H1 (cell line): ENCODE data around the gene CHRNA1. TPM values are rescaled to one million over a fixed set of nuclear protein-coding genes. Genes with fewer than 3 reads are reported as not detected.

ENCODE experiments used
- CTCF ChIA-PET: fragments of 300-600 bp; sonication (Branson Sonifier 250); formaldehyde crosslinking; loops from one replicate; lab custom pipeline; 2021; ENCODE audit not compliant: partially characterized antibody; lab: Charles Lee
- POLR2A ChIA-PET: fragments of 300-600 bp; sonication (Branson Sonifier 250); formaldehyde crosslinking; loops from one replicate; lab custom pipeline; 2021; ENCODE audit warnings: inconsistent platforms; ENCODE audit not compliant: partially characterized antibody; lab: Charles Lee
- DNase-seq, 2 experiments: peaks; one replicate each; pipeline versions ENCODE4 v3.0.0 to v3.0.0-alpha.2; 2010 to 2022; ENCODE audit warnings: low spot score in 2 of 2, low read depth in 1 of 2, mixed read lengths in 1 of 2
- FAIRE-seq: peaks from 2 replicates; lab custom pipeline; 2011; peaks lifted over from hg19 to GRCh38; lab: Jason Lieb, UNC
- H2AFZ ChIP-seq: 2 replicates; pipeline ENCODE4 v1.8.1; 2012; ENCODE audit warnings: low read length, inconsistent platforms
- H2AK5ac ChIP-seq: 2 replicates; pipeline ENCODE4 v1.6.1; 2013; ENCODE audit warnings: low read depth, low read length
- H2BK120ac ChIP-seq: replicated peaks from 2 replicates; pipeline ENCODE3; 2013; ENCODE audit warnings: low read depth, low read length, inconsistent platforms
- H2BK12ac ChIP-seq: 2 replicates; pipeline ENCODE4 v1.6.1; 2013; ENCODE audit warnings: low read depth, low read length
- H2BK15ac ChIP-seq: 2 replicates; pipeline ENCODE4 v1.6.1; 2013; ENCODE audit warnings: low read length
- H2BK20ac ChIP-seq: 2 replicates; pipeline ENCODE4 v1.6.1; 2013; ENCODE audit warnings: low read length
- H2BK5ac ChIP-seq: 2 replicates; pipeline ENCODE4 v1.6.1; 2013; ENCODE audit warnings: low read depth, low read length
- H3K14ac ChIP-seq: 2 replicates; pipeline ENCODE4 v1.6.1; 2013; ENCODE audit warnings: inconsistent platforms; ENCODE audit not compliant: insufficient read length
- H3K18ac ChIP-seq: 2 replicates; pipeline ENCODE4 v1.6.1; 2013; ENCODE audit warnings: low read length; ENCODE audit errors: extremely low read depth
- H3K23ac ChIP-seq: 2 replicates; pipeline ENCODE4 v1.6.1; 2013; ENCODE audit warnings: inconsistent platforms; ENCODE audit not compliant: insufficient read length
- H3K23me2 ChIP-seq: 2 replicates; pipeline ENCODE4 v1.6.1; 2013; ENCODE audit warnings: low read depth, low read length
- H3K27ac ChIP-seq: 2 replicates; pipeline ENCODE4 v1.6.1; 2011; ENCODE audit warnings: low read depth, low read length, inconsistent platforms
- H3K27me3 ChIP-seq, 4 experiments: replicated peaks in 1 of 4; 1 replicate in 1 of 4; 2 replicates in 3 of 4; pipeline versions ENCODE4 v1.6.1 to v1.8.1; 2011 to 2013; ENCODE audit warnings: low read length in 3 of 4, mild to moderate bottlenecking in 3 of 4, inconsistent platforms in 2 of 4, mixed read lengths in 2 of 4, moderate library complexity in 1 of 4; ENCODE audit not compliant: control insufficient read depth in 3 of 4, insufficient read depth in 3 of 4; ENCODE audit errors: extremely low read depth in 1 of 4
- H3K36me3 ChIP-seq, 4 experiments: 2 replicates each; pipeline versions ENCODE4 v1.6.1 to v1.8.1; 2011 to 2013; ENCODE audit warnings: mild to moderate bottlenecking in 4 of 4, low read length in 3 of 4, moderate library complexity in 2 of 4, control low read depth in 1 of 4, inconsistent platforms in 1 of 4; ENCODE audit not compliant: insufficient read depth in 4 of 4, control insufficient read depth in 2 of 4
- H3K4ac ChIP-seq: replicated peaks from 2 replicates; pipeline ENCODE3; 2013; ENCODE audit warnings: low read length, low read depth, mixed read lengths, inconsistent platforms; ENCODE audit not compliant: insufficient read length
- H3K4me1 ChIP-seq, 4 experiments: replicated peaks in 1 of 4; 1 replicate in 1 of 4; 2 replicates in 3 of 4; pipeline versions ENCODE4 v1.6.1 to v1.8.1; 2011 to 2013; ENCODE audit warnings: low read length in 3 of 4, inconsistent platforms in 2 of 4, mixed read lengths in 1 of 4; ENCODE audit not compliant: insufficient read depth in 4 of 4, control insufficient read depth in 3 of 4
- H3K4me2 ChIP-seq, 2 experiments: 2 replicates each; pipeline versions ENCODE4 v1.6.1 to v1.8.1; 2011 to 2013; ENCODE audit warnings: low read depth in 2 of 2, low read length in 2 of 2, control low read depth in 1 of 2, inconsistent platforms in 1 of 2, mild to moderate bottlenecking in 1 of 2; ENCODE audit not compliant: insufficient read depth in 1 of 2
- H3K4me3 ChIP-seq, 4 experiments: fragments of 200-600, 300-600 bp in 1 of 4; sonication (generic), shearing (Covaris generic), sonication (Bioruptor Twin) in 1 of 4; 2 replicates each; pipeline versions ENCODE4 v1.5.1 to v1.8.1; 2011 to 2016; ENCODE audit warnings: low read length in 4 of 4, low read depth in 3 of 4, control low read depth in 2 of 4, inconsistent platforms in 2 of 4, mild to moderate bottlenecking in 2 of 4, mixed read lengths in 1 of 4, moderate library complexity in 1 of 4; ENCODE audit not compliant: insufficient read depth in 2 of 4; ENCODE audit errors: extremely low read depth in 1 of 4
- H3K56ac ChIP-seq: replicated peaks from 2 replicates; pipeline ENCODE3; 2013; ENCODE audit warnings: low read depth, mild to moderate bottlenecking, mixed read lengths, low read length, inconsistent platforms; ENCODE audit not compliant: insufficient read length
- H3K79me1 ChIP-seq: 2 replicates; pipeline ENCODE4 v1.6.1; 2013; ENCODE audit warnings: low read depth, low read length, control low read depth
- H3K79me2 ChIP-seq, 2 experiments: 2 replicates each; pipeline versions ENCODE4 v1.6.1 to v1.8.1; 2012 to 2013; ENCODE audit warnings: low read length in 2 of 2, mild to moderate bottlenecking in 2 of 2, inconsistent platforms in 1 of 2; ENCODE audit not compliant: insufficient read depth in 2 of 2, control insufficient read depth in 1 of 2
- H3K9ac ChIP-seq, 4 experiments: replicated peaks in 1 of 4; 1 replicate in 1 of 4; 2 replicates in 3 of 4; pipeline versions ENCODE4 v1.6.1 to v1.8.1; 2011 to 2013; ENCODE audit warnings: low read depth in 3 of 4, low read length in 3 of 4, control low read depth in 2 of 4, mild to moderate bottlenecking in 2 of 4, moderate library complexity in 2 of 4, inconsistent platforms in 1 of 4; ENCODE audit errors: extremely low read depth in 1 of 4
- H3K9me3 ChIP-seq, 2 experiments: 2 replicates each; pipeline versions ENCODE4 v1.6.1 to v1.8.1; 2012 to 2013; ENCODE audit warnings: mild to moderate bottlenecking in 2 of 2, moderate library complexity in 2 of 2, control low read depth in 1 of 2, inconsistent platforms in 1 of 2, low read depth in 1 of 2, low read length in 1 of 2, mixed read lengths in 1 of 2; ENCODE audit not compliant: insufficient read depth in 2 of 2
- H4K20me1 ChIP-seq, 2 experiments: replicated peaks in 1 of 2; 2 replicates each; pipeline versions ENCODE3 to v1.8.1; 2011 to 2013; ENCODE audit warnings: inconsistent platforms in 2 of 2, low read length in 2 of 2, mild to moderate bottlenecking in 1 of 2; ENCODE audit not compliant: insufficient read depth in 2 of 2, control insufficient read depth in 1 of 2
- H4K5ac ChIP-seq: 2 replicates; pipeline ENCODE4 v1.6.1; 2013; ENCODE audit warnings: low read length, low read depth, mixed read lengths, inconsistent platforms; ENCODE audit not compliant: insufficient read length
- H4K8ac ChIP-seq: 2 replicates; pipeline ENCODE4 v1.8.0; 2013; ENCODE audit warnings: mild to moderate bottlenecking, moderate library complexity, low read length, inconsistent platforms; ENCODE audit not compliant: insufficient read depth; ENCODE audit errors: extremely low read depth
- H4K91ac ChIP-seq: replicated peaks from 2 replicates; pipeline ENCODE3; 2013; ENCODE audit warnings: low read length, mixed read lengths, inconsistent platforms; ENCODE audit not compliant: insufficient read length
- HDAC2 ChIP-seq, 2 experiments: fragments of 300-600 bp in 1 of 2; sonication (generic) in 1 of 2; IDR thresholded peaks; 2 replicates each; pipeline ENCODE4 v1.6.1; 2011 to 2012; ENCODE audit warnings: low read depth in 2 of 2, low read length in 2 of 2, mild to moderate bottlenecking in 2 of 2, moderate library complexity in 2 of 2, borderline replicate concordance in 1 of 2, inconsistent platforms in 1 of 2
- KDM1A ChIP-seq: fragments of 200-600, 300-600 bp; sonication (generic); IDR thresholded peaks from 2 replicates; pipeline ENCODE4 v1.7.1; 2016; ENCODE audit warnings: mild to moderate bottlenecking, low read length, borderline replicate concordance
- NANOG ChIP-seq: IDR thresholded peaks from 2 replicates; pipeline ENCODE4 v1.6.1; 2011; ENCODE audit warnings: low read length, low read depth, mild to moderate bottlenecking, inconsistent platforms; ENCODE audit not compliant: insufficient read depth, poor library complexity, severe bottlenecking
- RBBP5 ChIP-seq: IDR thresholded peaks from 2 replicates; pipeline ENCODE4 v1.7.1; 2012; ENCODE audit warnings: low read depth, mild to moderate bottlenecking, inconsistent platforms, low read length, moderate library complexity, borderline replicate concordance
- RXRA ChIP-seq: IDR thresholded peaks from 2 replicates; pipeline ENCODE4 v1.6.1; 2011; ENCODE audit warnings: low read depth, mild to moderate bottlenecking, low read length, moderate library complexity; ENCODE audit not compliant: insufficient read depth
- SIX5 ChIP-seq: IDR thresholded peaks from 2 replicates; pipeline ENCODE4 v1.6.1; 2011; ENCODE audit warnings: mild to moderate bottlenecking, low read depth, low read length
- ZNF274 ChIP-seq: IDR thresholded peaks from 2 replicates; pipeline ENCODE4 v1.7.0; 2012; ENCODE audit warnings: low read length, borderline replicate concordance; ENCODE audit errors: extremely low read depth
- WGBS, 2 experiments: shearing (Covaris generic) in 1 of 2; methylation state at CpG; one replicate each; pipeline versions ENCODE4 v1.1.6 to v1.1.7; 2013 to 2015; ENCODE audit warnings: low lambda C conversion rate in 2 of 2, mixed read lengths in 2 of 2, inconsistent platforms in 1 of 2, low coverage in 1 of 2, missing lambda C conversion rate in 1 of 2; ENCODE audit not compliant: insufficient replicate concordance in 2 of 2, insufficient coverage in 1 of 2, insufficient read length in 1 of 2; ENCODE audit errors: extremely low coverage in 1 of 2, missing lambda C conversion rate in 1 of 2; 5-methylcytosine and 5-hydroxymethylcytosine counted together
- polyA plus RNA-seq, 7 experiments: library from polyadenylated mRNA; depleted of rRNA in 3 of 7; stranded (reverse) in 5 of 7; unstranded in 2 of 7; fragments of >200 nt in 5 of 7; fragments of 200-250 nt in 2 of 7; gene quantifications; 1 replicate in 5 of 7; 2 replicates in 1 of 7; 4 replicates in 1 of 7; pipeline versions ENCODE4 v1.2.1 to v1.2.3, GENCODE V29; 2011 to 2013; ENCODE audit warnings: missing spikeins in 2 of 7, mixed read lengths in 2 of 7
- total RNA-seq: library from RNA; stranded (reverse); fragmentation: NEBNext Ultra II Directional; extraction: Animal tissue kit (Norgen Biotek cat#: 25700); gene quantifications from 2 replicates; pipeline ENCODE4 v1.2.1, GENCODE V29; 2021
- TF ChIP-seq, protein P1 (sequence below): IDR thresholded peaks from 2 replicates; pipeline ENCODE4 v1.6.1; 2012; ENCODE audit warnings: inconsistent platforms

Gene CHRNA1
- total and polyA plus RNA-seq, 2 of the 8 experiments (the other 6 are each of a cell fraction or from before 2014, with no cell fraction given): 0.11 to 0.15 TPM

DNA sequence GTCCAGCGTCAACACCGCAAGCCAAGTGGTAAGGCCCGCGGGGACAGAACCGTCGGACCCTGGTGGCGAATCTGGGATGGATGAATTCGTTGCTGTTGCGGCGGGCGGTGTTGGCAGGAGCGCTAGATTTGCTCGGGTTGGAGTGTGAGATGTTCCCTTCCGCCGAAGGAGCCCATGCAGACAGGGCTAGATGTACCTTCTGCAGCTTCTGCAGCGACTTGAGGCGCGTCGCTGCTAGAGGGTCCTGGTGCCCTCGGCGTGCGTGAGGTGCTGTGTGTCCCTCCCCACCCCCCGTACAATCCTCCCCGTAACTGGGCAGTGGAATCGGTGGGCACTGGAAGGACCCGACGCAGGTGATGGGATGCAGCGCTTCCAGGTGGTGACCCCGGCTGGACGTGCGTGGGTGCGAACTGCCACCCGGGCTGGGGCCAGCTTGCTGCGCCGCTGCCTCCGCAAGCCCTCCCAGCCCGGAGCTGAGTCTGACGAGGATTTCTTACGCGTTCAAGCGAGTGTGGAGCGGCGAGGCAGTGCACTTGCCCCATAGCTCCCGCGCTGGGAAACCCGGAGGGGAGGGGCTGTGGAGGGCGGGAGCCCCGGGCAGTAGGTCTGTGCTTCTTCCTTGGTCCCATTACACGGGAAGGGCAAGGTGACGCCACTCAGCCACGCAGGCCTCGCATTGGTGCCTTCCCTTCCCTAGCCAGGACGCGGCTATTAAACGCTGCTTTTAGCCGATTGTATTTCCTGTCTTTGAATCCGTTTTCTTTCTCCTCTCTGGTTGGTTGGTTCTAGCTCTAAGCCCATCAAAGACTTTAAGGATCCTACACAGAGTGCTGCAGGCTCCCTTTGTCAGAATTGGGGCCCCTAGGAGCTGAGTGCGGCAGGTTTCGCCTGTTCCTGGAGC is 34.2 kb downstream of the CHRNA1 start:
- H2BK12ac ChIP-seq: peak overlapping the region; percentile 78
- no peak for FAIRE-seq
- peak overlapping the region; percentile 81; the same call in 1 of the 2 replicates for H2BK15ac ChIP-seq
- peaks cover 4% of the 10 kb centered on the region; the same call in 1 of the 2 replicates for H3K23me2 ChIP-seq
- no peak overlapping the region for H3K14ac ChIP-seq
- no peak overlapping the region for H3K56ac ChIP-seq
- H4K20me1 ChIP-seq: no peaks in the 10 kb centered on the region
- H3K9me3 ChIP-seq: no peaks in the 10 kb centered on the region
- peak overlapping the region; percentile 72 for H3K18ac ChIP-seq
- no peaks in the 10 kb centered on the region for H3K79me2 ChIP-seq
- no peak overlapping the region for H2BK20ac ChIP-seq
- H3K4me2 ChIP-seq: peak overlapping the region; percentile 68 to 89
- no peaks in the 10 kb centered on the region for H3K79me1 ChIP-seq
- H4K5ac ChIP-seq: no peak overlapping the region
- DNase-seq: peak; percentile 29 to 59
- POLR2A ChIA-PET: interaction anchor here (1.1 to 1.9 kb wide), 4 partner anchors 13 to 275 kb away, joined by 3 to 6 read pairs (median 3); partner anchors contain the start of gene CHN1
- H2BK5ac ChIP-seq: 0 out of 2 replicates have a peak overlapping the region, but pooled peaks have one; percentile 12
- H3K4ac ChIP-seq: no peak overlapping the region
- H2AFZ ChIP-seq: peak overlapping the region; percentile 96
- H4K91ac ChIP-seq: peak overlapping the region; percentile 57
- no peak overlapping the region for H3K27ac ChIP-seq
- CTCF ChIA-PET: interaction anchor here (0.6 to 6.9 kb wide), 17 partner anchors 7 to 573 kb away, joined by 3 to 47 read pairs (median 3); no protein-coding TSS in a partner anchor
- H3K23ac ChIP-seq: no peak overlapping the region
- peak overlapping the region; percentile 92 for H4K8ac ChIP-seq
- no peak overlapping the region for H2AK5ac ChIP-seq
- H2BK120ac ChIP-seq: no peak overlapping the region
- H3K9ac ChIP-seq: peak overlapping the region in 1 of 4 experiments; percentile 15; a peak in 1 of 7 replicates
- WGBS, 2 experiments: 32% methylated on average over 51 of the region's 59 CpGs; no CpG with 5 or more reads in 1 of the 2 experiments
- H3K4me3 ChIP-seq: peak overlapping the region; percentile 40 to 66 (median 50)
- H3K4me1 ChIP-seq: peaks cover 0 to 1% (median 0%) of the 10 kb centered on the region in 4 experiments; a peak in 3 of 7 replicates
- H3K36me3 ChIP-seq: no peaks in the 10 kb centered on the region
- H3K27me3 ChIP-seq: peaks cover 0 to 20% (median 9%) of the 10 kb centered on the region in 4 experiments; a peak in 5 of 7 replicates
- 0 out of 2 replicates have a peak, but pooled peaks have one; percentile 58 for TF ChIP-seq RBBP5
- TF ChIP-seq ZNF274: no peak
- TF ChIP-seq SIX5: no peak
- peak; percentile 74; the same call in 1 of the 2 replicates for TF ChIP-seq KDM1A
- TF ChIP-seq HDAC2 (IDR thresholded peaks at IDR 0.05; ENCODE audit: borderline replicate concordance in 1 of 2, low read depth in 2 of 2, low read length in 2 of 2): 0 out of 4 replicates have a peak, but pooled peaks of 1 of the 2 experiments have one; percentile 66
- no peak for TF ChIP-seq NANOG
- no peak for TF ChIP-seq RXRA
- TF ChIP-seq, protein P1, sequence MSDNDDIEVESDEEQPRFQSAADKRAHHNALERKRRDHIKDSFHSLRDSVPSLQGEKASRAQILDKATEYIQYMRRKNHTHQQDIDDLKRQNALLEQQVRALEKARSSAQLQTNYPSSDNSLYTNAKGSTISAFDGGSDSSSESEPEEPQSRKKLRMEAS: peak; percentile 16; the same call in 1 of the 2 replicates
